ENCODE data around the gene RXFP2. TPM values are rescaled to one million over a fixed set of nuclear protein-coding genes. Genes with fewer than 3 reads are reported as not detected.

Gene RXFP2
- total RNA-seq, 1 experiment from 2014 or later = not detected

DNA sequence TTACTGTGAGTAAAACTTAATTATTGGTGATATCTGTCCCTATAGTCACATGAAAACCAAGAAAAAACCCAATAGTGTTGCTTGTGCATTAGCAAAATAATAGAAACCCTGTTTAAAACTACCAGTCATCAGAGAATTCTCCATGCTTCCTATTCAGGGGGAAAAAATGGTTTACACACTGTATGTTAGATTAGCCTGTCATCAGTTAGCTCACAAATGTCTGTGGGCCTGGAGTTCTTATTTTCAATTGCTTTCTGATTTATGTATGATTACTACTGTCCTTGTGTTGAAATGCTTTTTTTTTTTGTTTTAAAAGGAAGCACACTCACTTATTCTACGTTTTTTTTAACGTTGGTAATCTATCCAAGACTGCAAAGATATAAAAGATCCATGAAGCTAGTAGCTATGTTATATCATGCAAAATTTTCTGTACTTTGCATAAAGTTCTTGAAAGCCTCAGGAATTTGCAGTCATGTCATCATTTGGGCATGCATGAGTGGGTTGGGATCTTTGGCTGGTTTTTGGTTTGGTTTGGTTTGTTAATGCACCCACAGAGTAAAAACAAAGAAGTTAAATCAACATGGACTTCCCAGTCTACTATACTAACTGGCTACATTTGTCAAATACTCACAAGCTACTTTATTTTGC lies 25.9 kb downstream of the RXFP2 start:
- no peak for DNase-seq (ENCODE audit: low read depth)
- in situ Hi-C loops (cut with HindIII; ENCODE audit: low pct_unique_long_range_greater_than_20kb, low sequenced_read_pairs) = no loop called here

DNA sequence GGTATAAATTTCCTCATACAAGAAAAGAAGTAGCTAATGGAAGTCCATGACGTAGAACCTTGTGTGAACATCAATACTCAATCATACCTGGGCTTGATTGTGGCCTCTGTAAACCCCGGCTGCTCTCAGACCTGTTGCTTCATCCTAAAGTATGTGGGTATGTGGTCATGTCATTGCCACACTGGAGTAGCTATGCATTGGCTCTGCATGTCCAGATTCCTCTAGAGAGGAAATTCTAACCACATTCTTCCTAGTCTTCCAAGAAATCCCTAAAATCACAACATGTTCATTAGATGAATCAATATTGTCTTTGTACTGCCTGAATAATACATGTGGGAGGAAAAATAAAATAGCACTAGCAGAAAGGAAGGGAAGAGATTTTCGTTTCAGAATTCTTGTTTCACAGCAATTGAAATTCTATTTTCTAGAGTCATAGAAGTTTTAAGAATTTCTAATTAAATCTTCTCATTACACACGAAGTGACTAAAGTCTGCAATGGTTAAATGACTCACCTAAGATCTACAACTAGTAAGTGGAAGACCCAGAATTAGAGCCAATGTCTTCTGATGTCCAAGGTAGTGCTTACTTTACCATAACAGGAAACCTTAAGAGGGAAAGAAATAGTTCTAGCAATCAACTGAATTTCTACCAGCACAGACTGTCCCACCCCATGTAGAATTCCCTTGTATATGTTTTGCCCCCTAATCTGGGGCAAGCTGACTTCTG lies 28.0 kb downstream of the RXFP2 start:
- in situ Hi-C loops (cut with HindIII; ENCODE audit: low pct_unique_long_range_greater_than_20kb, low sequenced_read_pairs) = no loop called here
- no peak for DNase-seq (ENCODE audit: low read depth)

DNA sequence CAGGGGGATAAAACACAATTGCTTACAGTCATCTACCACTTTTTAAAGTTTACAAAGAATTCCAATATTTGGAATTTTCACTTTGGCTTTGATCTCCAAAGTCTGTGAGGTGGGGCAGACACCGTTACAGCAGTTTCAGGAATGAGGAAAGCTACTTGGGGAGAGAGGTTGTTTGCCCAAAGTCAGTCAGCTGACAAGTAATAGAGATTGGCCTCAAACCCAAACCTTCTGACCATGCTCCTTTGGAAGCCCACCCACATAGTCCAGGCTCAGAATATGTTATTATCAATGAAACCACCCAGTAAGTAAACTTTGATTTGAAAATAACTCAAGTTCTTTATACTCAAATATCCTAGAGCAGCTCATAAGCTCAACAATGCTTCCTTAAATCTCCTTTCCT lies 29.0 kb downstream of the RXFP2 start:
- no peak for DNase-seq (ENCODE audit: low read depth)
- in situ Hi-C loops (cut with HindIII; ENCODE audit: low pct_unique_long_range_greater_than_20kb, low sequenced_read_pairs) = no loop called here

DNA sequence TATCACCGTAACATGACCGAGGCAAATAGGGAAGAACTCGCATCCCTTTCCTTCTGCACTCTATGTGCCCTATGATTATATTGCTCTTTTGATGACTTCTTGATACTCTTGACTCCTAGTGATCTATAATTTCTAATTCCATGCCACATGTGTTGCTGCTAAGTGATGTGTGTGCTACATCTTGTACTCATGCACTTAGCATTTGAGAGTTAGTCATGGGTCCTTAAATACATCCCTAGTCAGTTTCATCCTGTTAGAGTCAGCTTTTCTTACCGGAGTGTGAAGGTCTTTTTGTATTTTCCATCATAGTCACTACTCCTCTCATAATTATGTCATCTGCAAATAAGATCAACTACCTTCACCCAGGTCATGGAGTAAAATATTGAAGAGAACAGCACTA lies 30.2 kb downstream of the RXFP2 start:
- in situ Hi-C loops (cut with HindIII; ENCODE audit: low pct_unique_long_range_greater_than_20kb, low sequenced_read_pairs) = no loop called here
- DNase-seq (ENCODE audit: low read depth) = no peak

DNA sequence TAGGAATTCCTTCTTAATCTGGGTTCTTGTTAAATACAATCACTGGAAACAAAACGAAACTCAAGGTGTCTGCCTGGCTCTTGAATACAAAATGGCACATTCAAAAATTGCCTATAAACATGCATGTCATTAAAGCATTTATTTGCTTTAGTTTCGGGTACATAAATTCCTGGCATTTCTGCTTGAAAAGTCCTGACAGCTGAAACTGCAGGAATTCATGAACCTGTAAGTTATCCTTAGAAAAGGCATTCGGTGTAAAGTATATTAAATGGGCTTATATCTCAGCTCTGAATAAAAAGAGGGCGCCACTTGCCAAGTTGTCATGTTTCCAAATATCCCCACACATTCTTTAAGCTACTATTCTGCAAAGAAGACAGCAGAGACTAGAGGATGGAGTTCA lies 32.9 kb downstream of the RXFP2 start:
- in situ Hi-C loops (cut with HindIII; ENCODE audit: low pct_unique_long_range_greater_than_20kb, low sequenced_read_pairs) = no loop called here
- no peak for DNase-seq (ENCODE audit: low read depth)

DNA sequence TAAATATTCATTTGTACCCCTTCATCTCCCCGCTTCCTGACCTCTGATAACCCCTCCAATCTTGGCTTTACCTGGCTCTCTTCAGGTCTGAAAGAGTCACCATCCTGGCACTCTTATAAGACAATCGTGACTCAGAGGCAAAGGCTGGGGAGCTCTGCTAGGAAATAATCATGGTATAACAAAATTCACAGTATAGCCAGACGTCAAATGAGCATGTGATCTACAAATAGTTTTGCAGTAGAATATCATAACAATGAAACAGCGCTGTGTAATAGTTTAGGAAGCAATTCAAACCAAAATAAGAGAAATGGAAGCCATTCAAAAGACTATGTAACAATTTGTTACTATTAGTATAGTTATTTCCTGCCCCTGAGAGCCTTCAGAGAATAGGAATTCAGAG lies 34.2 kb downstream of the RXFP2 start:
- in situ Hi-C loops (cut with HindIII; ENCODE audit: low pct_unique_long_range_greater_than_20kb, low sequenced_read_pairs) = no loop called here
- DNase-seq (ENCODE audit: low read depth) = no peak

DNA sequence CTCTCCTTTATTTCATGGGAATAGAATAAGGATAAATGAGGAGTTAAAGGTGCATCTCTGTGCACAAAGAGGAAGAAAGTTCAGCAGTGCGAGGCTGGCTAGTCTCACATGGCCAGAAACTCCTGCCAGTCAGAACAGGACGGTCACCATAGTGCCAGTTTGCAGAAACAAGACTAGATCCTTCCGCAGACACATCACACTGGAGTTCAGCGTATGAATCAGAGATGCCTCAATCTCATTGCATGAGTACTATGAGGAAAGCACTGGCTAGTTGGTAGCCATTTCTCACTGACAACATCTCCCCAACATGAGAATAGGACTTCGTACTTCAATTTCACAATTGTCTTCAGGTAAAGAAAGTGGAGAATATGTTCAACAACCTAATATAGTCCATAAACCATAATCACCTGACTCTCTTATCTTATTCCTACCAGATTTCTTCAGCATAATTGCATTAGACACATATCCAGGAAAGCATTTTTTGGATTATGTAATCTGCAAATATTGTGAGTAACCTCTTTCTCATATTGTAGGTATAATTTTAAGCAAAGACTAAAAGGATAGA lies 34.9 kb downstream of the RXFP2 start:
- in situ Hi-C loops (cut with HindIII; ENCODE audit: low pct_unique_long_range_greater_than_20kb, low sequenced_read_pairs) = no loop called here
- DNase-seq (ENCODE audit: low read depth) = no peak

DNA sequence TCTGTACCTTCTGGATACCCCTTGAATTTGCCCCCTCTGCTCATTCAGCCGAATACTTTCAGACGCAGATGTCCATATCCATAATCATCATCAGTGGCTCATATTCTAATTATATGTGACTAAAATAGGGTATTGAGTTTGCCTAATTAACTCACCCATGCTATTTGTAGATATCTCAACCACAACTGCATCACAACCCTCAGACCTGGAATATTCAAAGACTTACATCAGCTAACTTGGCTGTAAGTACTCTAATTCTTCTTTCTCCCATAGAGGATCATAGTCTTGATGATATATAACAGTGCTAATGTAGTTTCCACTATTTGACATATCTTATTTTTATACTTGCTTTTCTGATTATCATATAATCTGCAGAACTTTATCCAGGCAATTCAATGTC lies 35.8 kb downstream of the RXFP2 start:
- DNase-seq (ENCODE audit: low read depth) = no peak
- in situ Hi-C loops (cut with HindIII; ENCODE audit: low pct_unique_long_range_greater_than_20kb, low sequenced_read_pairs) = no loop called here

DNA sequence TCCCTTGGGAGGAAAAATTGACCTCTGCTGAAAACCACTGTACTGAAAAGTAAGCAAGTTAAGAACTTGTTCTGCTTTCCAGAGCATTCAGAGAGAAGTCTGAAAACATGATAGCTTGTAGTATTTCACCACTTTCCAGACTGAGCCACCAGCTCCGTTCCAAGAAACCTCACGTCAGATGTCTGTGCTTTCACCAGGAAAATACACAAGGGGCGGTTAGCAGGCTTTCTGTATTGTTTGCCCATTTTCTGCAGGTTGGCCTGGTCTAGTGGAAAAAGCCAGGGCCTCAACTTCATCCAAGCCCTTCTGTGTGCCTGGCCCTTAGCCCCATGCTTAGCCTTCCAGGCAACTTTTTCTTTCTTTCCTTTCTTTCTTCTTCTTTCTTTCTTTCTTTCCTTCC lies 36.4 kb downstream of the RXFP2 start:
- in situ Hi-C loops (cut with HindIII; ENCODE audit: low pct_unique_long_range_greater_than_20kb, low sequenced_read_pairs) = no loop called here
- DNase-seq (ENCODE audit: low read depth) = no peak

DNA sequence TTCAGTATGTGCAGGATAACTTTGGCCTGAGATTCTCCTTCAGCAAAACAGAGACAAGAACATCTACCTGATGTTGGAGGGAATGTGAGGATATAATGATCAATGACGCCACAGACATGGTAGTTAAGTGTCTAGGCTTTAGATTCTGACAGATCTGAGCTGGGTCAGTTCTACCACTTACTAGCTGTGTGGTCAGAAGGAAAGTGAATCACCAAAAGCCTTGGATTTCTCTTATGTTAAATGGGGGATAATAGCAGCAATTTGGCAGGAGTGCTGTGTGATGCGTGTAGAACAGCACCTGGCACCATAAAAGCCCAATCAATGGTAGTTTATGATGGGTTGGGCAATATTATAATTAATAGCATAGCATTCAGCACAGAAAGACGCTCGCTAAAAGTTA lies 41.7 kb downstream of the RXFP2 start:
- DNase-seq (ENCODE audit: low read depth) = no peak
- in situ Hi-C loops (cut with HindIII; ENCODE audit: low pct_unique_long_range_greater_than_20kb, low sequenced_read_pairs) = no loop called here

DNA sequence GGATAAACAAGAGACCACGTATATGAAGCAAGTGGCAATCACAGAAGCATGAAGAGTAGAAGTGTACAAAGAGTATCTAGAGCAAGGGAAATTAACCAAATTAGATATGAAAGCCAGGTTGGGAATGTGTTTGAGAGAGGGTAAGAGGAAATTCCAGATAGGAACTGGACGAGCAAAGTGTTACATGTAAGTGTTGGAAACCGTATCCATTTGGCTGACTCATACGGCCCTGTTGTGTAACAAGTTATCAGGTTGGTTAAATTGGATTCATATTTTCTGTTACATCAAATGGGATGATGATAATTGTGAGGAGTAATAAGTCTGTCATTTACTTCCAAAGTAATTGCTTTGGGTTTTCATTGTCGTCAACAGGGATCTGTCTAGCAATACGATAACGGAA lies 46.7 kb downstream of the RXFP2 start:
- DNase-seq (ENCODE audit: low read depth) = no peak
- in situ Hi-C loops (cut with HindIII; ENCODE audit: low pct_unique_long_range_greater_than_20kb, low sequenced_read_pairs) = no loop called here

DNA sequence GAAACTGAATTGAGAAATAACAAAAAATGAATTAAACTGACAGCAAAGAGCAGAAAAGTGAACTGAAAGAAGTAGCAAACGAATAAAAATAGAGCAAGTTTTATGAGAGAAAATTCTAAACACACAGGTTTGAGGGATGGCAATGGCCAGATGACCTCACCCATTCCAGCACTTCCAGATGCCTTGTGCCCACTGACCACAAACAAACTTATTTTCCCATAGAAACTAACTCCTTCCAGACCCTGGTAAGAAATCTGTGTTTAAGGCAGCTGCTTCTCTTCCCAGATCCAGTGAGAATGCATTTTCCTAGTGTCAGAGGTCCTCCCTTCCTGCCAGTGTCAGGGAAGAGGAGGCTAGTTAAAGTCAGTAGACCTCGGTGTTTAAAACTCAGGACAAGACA lies 51.7 kb downstream of the RXFP2 start:
- DNase-seq (ENCODE audit: low read depth) = no peak
- in situ Hi-C loops (cut with HindIII; ENCODE audit: low pct_unique_long_range_greater_than_20kb, low sequenced_read_pairs) = no loop called here

DNA sequence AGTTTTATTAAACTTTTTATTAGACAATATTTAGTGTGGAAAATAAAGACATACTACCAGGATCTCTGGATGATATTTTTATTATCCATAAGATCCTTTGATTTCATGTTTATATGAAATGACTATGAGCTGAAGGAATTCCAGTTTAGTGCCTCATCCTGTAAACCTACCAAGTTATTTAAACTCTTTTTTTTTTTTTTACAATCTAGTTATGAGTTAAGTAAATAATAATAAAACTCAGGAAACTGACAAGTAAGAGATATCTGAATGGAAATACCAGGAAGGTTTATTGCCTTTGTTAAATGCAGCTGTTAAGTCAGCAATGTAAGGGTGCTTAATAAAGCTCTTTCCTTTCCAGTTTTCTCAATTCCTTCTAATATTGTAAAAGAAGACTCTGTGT lies 53.9 kb downstream of the RXFP2 start:
- DNase-seq (ENCODE audit: low read depth) = no peak
- in situ Hi-C loops (cut with HindIII; ENCODE audit: low pct_unique_long_range_greater_than_20kb, low sequenced_read_pairs) = no loop called here

DNA sequence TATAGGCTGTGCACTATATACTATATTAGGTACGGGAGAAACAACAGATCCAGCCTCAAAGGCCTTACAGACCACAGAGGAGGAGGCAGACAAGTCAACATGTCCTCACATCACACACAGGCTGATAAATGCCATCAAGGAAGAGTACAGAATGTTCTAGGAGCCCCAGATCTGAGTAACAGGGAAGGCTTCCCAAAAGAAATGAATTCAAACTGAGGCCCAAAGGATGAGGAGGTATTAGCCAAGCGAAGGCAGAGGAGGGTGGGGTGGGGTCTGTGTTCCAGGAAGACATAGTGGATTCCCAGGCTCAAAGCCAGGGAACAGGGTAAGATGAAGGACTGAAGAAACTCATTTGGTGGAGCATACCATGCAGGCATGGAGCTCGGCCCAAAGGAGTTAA lies 55.1 kb downstream of the RXFP2 start:
- in situ Hi-C loops (cut with HindIII; ENCODE audit: low pct_unique_long_range_greater_than_20kb, low sequenced_read_pairs) = no loop called here
- no peak for DNase-seq (ENCODE audit: low read depth)

DNA sequence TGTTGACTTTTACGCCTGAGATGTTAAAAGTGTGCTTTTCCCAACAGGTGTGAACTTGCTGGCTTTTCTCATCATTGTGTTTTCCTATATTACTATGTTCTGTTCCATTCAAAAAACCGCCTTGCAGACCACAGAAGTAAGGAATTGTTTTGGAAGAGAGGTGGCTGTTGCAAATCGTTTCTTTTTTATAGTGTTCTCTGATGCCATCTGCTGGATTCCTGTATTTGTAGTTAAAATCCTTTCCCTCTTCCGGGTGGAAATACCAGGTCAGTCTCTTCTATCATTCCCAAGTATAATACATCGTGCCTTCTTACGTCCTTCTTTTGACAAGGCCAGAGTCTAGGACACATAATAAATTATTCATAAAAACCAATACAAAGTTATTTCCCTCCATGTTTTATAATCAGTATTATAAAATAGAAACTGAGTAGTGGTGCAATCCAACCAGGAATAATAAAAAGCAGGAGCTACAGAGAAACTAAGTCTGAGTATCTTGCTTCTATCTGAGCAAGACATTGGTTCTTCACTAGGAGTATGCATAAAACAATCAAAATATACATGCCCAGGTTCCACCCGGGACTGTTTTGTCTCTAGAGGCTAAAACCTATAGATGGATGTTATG lies 57.9 kb downstream of the RXFP2 start:
- in situ Hi-C loops (cut with HindIII; ENCODE audit: low pct_unique_long_range_greater_than_20kb, low sequenced_read_pairs) = no loop called here
- peak; percentile 19 for DNase-seq (ENCODE audit: low read depth)

DNA sequence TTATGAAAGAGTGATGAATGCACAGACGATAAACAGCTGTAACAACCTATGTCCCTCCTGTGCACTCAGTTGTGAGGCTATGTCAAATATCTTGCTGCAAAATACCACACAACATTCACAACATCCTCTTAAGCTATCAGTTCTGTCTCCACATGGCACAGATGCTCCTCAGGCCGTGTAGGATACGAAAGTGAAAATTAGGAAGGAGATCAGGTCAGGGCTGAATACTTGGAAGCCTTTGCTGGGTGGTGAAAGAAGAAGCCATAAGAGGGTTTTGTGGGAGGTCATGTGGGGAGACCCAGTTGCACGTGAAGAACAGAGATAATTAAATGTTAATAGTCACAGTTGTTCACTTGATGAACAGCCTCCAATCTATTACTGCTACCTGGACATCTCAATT lies 58.9 kb downstream of the RXFP2 start:
- no peak for DNase-seq (ENCODE audit: low read depth)
- in situ Hi-C loops (cut with HindIII; ENCODE audit: low pct_unique_long_range_greater_than_20kb, low sequenced_read_pairs) = no loop called here

DNA sequence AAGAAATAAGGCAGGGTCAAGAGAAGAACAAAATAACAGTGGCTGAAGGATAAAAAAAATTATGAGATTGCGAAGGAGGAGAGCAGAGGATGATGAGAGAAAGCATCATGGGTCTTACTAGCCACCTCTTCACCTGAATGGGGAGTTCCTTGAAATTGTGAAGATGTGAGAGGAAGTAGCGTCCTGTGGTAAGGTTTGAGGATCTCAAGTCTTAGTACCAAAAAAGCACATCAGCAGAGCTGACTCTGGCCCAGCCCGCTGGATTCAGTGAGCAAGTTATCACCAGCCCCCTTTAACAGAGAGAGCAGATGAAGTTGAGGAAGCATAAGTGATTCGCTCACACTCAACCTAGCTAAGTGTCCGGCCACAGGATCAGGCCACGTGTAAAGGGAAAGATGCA lies 61.8 kb downstream of the RXFP2 start:
- in situ Hi-C loops (cut with HindIII; ENCODE audit: low pct_unique_long_range_greater_than_20kb, low sequenced_read_pairs) = no loop called here

DNA sequence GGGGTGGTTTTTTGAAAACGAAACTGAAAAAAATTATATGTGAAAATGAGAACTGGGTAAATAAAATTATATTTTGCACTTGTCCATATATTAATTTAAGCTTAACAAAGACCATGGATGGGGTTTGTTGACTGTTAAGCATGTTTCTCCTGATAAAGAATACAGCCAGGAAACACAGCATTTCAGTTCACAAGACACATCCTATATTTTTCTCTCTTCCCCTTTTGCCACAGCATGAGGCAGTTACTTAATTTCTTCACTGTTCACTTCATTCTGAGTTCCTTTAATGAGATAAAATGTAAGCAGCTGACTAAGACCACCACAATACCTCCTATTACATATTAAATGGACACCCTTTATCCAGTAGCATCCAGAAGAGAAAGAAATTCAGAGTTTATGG lies 64.0 kb downstream of the RXFP2 start:
- no peak for DNase-seq (ENCODE audit: low read depth)
- in situ Hi-C loops (cut with HindIII; ENCODE audit: low pct_unique_long_range_greater_than_20kb, low sequenced_read_pairs) = no loop called here

More for the DNA sequence above, 61.8 kb downstream of the RXFP2 start:
- no peak for DNase-seq (ENCODE audit: low read depth)

DNA sequence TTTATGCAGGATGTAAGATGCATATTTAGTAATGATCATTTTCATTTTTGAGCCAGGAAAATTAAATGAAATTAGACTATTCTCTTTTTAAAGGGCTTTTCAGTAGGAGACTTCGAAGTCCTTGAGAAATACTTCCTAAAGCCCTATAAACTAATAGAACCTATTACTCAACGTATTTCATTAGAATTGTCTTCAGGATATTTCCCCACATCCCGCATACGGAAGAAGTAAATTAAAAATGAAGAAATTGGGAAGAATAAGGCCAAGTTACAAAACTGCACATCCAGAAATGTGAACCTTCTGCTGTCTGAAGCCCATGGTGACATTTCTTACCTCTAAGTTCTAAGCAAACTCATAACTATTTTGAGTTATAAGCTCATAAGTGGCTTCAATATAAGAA lies 66.5 kb downstream of the RXFP2 start:
- in situ Hi-C loops (cut with HindIII; ENCODE audit: low pct_unique_long_range_greater_than_20kb, low sequenced_read_pairs) = no loop called here

More for the DNA sequence above, 66.5 kb downstream of the RXFP2 start:
- DNase-seq (ENCODE audit: low read depth) = no peak

Measured in Caki2 (cell line).